Breast epithelium (tissue), 4 donors: ENCODE data around the gene GRIP2. TPM values are rescaled to one million over a fixed set of nuclear protein-coding genes. Genes with fewer than 3 reads are reported as not detected.

Experiments
- DNase-seq, 2 donors: peaks; one replicate each; pipeline ENCODE4 v3.0.0-alpha.2; 2019; ENCODE audit warnings: low spot score in 2 of 2
- H3K27ac ChIP-seq, 2 donors: fragments of 200-600 bp; sonication (generic) in 1 of 2; one replicate each; pipeline ENCODE4 v1.5.1; 2016 to 2019; ENCODE audit warnings: mild to moderate bottlenecking in 1 of 2
- H3K27me3 ChIP-seq, 2 donors: fragments of 200-600 bp; sonication (generic) in 1 of 2; one replicate each; pipeline versions ENCODE4 v1.5.1 to v1.6.0; 2017 to 2019; ENCODE audit warnings: control low read depth in 1 of 2, mild to moderate bottlenecking in 1 of 2
- H3K36me3 ChIP-seq: fragments of 200-600 bp; one replicate; pipeline ENCODE4 v1.5.1; 2019
- H3K4me1 ChIP-seq, 2 donors: fragments of 200-600 bp; sonication (generic); one replicate each; pipeline ENCODE4 v1.5.1; 2016 to 2019; ENCODE audit warnings: control low read depth in 1 of 2
- H3K4me3 ChIP-seq, 3 donors: fragments of 200-600 bp; sonication (generic); 1 replicate in 2 of 3; 2 replicates in 1 of 3; pipeline ENCODE4 v1.5.1; 2016 to 2019; ENCODE audit warnings: mild to moderate bottlenecking in 3 of 3, moderate library complexity in 2 of 3
- H3K9me3 ChIP-seq, 2 donors: fragments of 200-600 bp; sonication (generic) in 1 of 2; one replicate each; pipeline ENCODE4 v1.5.1; 2016 to 2019; ENCODE audit warnings: control low read depth in 1 of 2
- POLR2A ChIP-seq: fragments of 450-650 bp; IDR thresholded peaks from one replicate; pipeline ENCODE4 v1.6.1; 2016; ENCODE audit warnings: antibody characterized with exemption, mild to moderate bottlenecking, moderate library complexity
- POLR2AphosphoS5 ChIP-seq, 3 donors: sonication (generic); formaldehyde crosslinking; IDR thresholded peaks; one replicate each; pipeline ENCODE4 v1.6.1; 2017; ENCODE audit warnings: antibody characterized with exemption in 3 of 3
- intact Hi-C: fragments of 100-400 bp; cut with DNase I; formaldehyde crosslinking; loops from one replicate; pipeline ENCODE4 v1.15.1; 2023; ENCODE audit warnings: low total_unique reads
- total RNA-seq, 3 donors: library from RNA; depleted of rRNA; stranded (reverse); fragments of >200 nt; gene quantifications; one replicate each; pipeline ENCODE4 v1.1.0, GENCODE V29; 2016
- TF ChIP-seq, protein P1 (sequence below), 3 donors: fragments of 450-650 bp; IDR thresholded peaks; one replicate each; pipeline ENCODE4 v1.5.1; 2016 to 2017; ENCODE audit warnings: antibody characterized with exemption in 3 of 3, mild to moderate bottlenecking in 3 of 3, moderate library complexity in 3 of 3

GRIP2 gene
- total RNA-seq, 3 donors from 2014 or later, result 0.16 to 0.88 (median 0.33) TPM

DNA sequence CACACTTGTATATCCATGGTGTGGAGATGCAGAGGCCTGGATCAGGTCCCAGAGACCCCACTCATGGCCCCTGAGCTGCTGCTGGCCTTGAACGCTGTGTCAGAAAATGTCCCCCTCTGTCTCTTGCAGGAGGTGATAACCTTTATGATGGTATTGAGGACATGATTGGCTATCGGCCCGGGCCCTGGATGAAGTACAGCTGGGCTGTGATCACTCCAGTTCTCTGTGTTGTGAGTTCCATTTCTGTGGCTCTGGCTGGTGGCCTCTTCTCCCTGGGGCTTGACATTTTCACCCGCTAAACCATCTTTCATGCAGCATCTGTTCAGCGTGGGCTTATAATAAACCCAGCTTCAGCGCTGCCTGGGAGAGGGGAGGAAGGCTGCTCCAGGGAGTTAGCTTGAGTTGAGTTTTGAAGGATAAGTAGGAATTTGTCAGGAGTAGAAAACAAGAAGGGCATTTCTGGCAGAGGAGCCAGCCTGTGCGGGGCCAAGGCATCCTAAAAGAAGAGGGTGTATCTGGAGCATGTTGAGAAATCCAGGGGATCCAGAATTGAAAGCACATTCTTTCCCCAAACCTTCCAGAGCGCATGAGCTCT, 61.1 kb downstream of the GRIP2 start:
- H3K4me1 ChIP-seq, result peaks cover 0 to 4% of the 10 kb centered on the region in 2 donors
- H3K36me3 ChIP-seq, result peaks cover 2% of the 10 kb centered on the region
- no peaks in the 10 kb centered on the region for H3K27me3 ChIP-seq
- intact Hi-C loops, result no loop called here
- TF ChIP-seq, protein P1, sequence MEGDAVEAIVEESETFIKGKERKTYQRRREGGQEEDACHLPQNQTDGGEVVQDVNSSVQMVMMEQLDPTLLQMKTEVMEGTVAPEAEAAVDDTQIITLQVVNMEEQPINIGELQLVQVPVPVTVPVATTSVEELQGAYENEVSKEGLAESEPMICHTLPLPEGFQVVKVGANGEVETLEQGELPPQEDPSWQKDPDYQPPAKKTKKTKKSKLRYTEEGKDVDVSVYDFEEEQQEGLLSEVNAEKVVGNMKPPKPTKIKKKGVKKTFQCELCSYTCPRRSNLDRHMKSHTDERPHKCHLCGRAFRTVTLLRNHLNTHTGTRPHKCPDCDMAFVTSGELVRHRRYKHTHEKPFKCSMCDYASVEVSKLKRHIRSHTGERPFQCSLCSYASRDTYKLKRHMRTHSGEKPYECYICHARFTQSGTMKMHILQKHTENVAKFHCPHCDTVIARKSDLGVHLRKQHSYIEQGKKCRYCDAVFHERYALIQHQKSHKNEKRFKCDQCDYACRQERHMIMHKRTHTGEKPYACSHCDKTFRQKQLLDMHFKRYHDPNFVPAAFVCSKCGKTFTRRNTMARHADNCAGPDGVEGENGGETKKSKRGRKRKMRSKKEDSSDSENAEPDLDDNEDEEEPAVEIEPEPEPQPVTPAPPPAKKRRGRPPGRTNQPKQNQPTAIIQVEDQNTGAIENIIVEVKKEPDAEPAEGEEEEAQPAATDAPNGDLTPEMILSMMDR (IDR thresholded peaks at IDR 0.05), result no peak
- TF ChIP-seq POLR2AphosphoS5 (IDR thresholded peaks at IDR 0.05) (no peak), POLR2A (no peak)
- no peaks in the 10 kb centered on the region for H3K9me3 ChIP-seq
- H3K27ac ChIP-seq, result no peak overlapping the region
- H3K4me3 ChIP-seq, result no peak overlapping the region
- no peak for DNase-seq

DNA sequence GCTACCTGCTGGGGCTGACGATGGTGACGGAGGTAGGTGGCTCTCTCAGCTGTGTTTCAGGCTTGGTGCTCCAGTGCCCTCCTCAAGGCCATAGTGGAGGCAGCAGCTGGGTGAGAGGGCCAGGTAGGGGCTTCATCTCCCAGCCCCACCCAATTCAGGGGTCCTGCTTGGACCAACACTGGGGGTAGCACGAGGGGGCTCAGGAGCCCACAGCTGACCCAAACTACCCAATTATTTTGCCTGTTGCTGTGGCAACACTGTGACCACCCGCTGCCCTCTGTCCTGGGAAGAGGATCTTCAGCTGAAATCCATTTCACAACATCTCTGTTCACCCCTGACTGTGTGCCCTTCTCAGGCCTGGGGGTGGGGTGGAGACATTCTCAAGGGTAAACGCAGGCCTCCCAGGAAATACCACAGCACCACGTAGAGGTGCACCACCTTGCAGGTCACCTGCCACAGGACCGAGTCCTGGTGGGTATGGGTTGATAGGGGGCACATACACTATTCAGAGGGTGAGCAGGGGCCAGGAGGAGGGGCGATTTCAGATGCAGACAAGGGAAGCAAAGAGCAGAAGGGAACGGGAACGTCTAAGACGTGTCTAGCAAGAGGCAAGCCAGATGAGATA, 62.7 kb downstream of the GRIP2 start:
- H3K9me3 ChIP-seq, result no peaks in the 10 kb centered on the region
- H3K27ac ChIP-seq, result no peak overlapping the region
- no peak overlapping the region for H3K4me3 ChIP-seq
- H3K27me3 ChIP-seq, result no peaks in the 10 kb centered on the region
- peaks cover 0 to 4% of the 10 kb centered on the region in 2 donors for H3K4me1 ChIP-seq
- DNase-seq, result no peak
- intact Hi-C loops, result no loop called here
- no peak for TF ChIP-seq POLR2AphosphoS5 (IDR thresholded peaks at IDR 0.05)
- peaks cover 3% of the 10 kb centered on the region for H3K36me3 ChIP-seq

DNA sequence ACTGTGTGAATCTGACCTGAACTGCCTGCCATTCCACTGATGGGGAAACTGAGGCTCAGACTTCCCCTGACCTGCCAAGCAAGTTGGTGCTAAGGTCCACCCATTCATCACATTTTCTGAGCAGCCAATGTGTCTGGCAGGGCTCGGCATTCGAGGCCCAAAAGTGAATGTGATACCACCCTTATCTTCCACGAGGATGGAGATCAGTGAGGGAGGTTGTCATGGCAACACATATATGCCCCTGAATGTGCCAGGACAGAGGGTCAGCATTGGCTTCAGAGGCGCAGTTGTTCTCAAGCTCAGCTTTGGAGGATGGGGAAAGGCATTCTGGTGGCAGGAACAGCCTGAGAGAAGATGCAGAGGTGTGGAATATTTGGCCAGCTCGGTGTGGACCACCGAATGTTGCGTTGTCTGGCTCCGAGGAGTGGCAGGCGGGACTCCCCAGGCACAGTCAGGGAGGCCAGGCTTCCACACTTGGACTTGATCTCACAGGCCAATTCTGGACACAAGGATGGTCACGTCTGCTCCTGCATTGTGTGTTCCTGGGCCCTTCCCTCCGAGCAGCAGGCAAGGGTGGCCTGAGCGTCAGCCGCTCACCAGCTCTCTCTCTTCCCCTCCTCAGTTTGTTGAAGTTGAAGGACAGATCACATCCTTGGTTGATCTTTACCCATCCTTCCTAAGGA, 63.4 kb downstream of the GRIP2 start:
- H3K4me1 ChIP-seq, result peaks cover 0 to 2% of the 10 kb centered on the region in 2 donors

DNA sequence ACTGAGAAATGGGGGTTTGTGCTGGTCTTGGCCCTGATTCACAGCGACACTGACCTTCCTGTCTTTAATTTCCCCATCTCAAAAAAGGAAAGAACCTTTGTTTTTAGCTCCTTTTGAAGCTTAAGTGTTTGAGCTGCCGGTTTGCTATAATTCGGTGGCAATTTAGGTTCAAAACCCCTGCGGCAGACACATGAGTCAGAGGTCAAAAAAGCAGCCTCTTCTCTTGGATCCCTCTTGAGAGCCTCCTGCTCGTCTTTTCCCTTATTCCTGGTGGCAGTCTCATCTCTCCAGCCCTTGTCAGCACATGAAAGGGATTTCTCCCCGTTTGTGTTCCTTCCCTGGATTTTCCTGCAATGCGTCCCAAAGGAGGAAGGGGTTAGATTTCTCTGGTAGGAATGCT, 64.5 kb downstream of the GRIP2 start:
- Histone ChIP-seq H3K9me3 (no peaks in the 10 kb centered on the region), H3K27ac (no peak overlapping the region), H3K36me3 (peaks cover 3% of the 10 kb centered on the region), H3K27me3 (no peaks in the 10 kb centered on the region), H3K4me3 (no peak overlapping the region), H3K4me1 (no peaks in the 10 kb centered on the region)
- intact Hi-C loops, result no loop called here
- TF ChIP-seq POLR2AphosphoS5 (IDR thresholded peaks at IDR 0.05) (no peak), POLR2A (no peak)
- TF ChIP-seq, protein P1 (IDR thresholded peaks at IDR 0.05), result no peak
- DNase-seq, result no peak

More for the DNA sequence above, 63.4 kb downstream of the GRIP2 start:
- peaks cover 3% of the 10 kb centered on the region for H3K36me3 ChIP-seq
- TF ChIP-seq POLR2AphosphoS5 (IDR thresholded peaks at IDR 0.05), result no peak
- no peak for TF ChIP-seq POLR2A
- TF ChIP-seq, protein P1 (IDR thresholded peaks at IDR 0.05), result no peak
- no peak overlapping the region for H3K4me3 ChIP-seq
- intact Hi-C loops, result no loop called here
- no peak overlapping the region for H3K27ac ChIP-seq
- no peaks in the 10 kb centered on the region for H3K9me3 ChIP-seq
- H3K27me3 ChIP-seq, result no peaks in the 10 kb centered on the region
- DNase-seq, result no peak

DNA sequence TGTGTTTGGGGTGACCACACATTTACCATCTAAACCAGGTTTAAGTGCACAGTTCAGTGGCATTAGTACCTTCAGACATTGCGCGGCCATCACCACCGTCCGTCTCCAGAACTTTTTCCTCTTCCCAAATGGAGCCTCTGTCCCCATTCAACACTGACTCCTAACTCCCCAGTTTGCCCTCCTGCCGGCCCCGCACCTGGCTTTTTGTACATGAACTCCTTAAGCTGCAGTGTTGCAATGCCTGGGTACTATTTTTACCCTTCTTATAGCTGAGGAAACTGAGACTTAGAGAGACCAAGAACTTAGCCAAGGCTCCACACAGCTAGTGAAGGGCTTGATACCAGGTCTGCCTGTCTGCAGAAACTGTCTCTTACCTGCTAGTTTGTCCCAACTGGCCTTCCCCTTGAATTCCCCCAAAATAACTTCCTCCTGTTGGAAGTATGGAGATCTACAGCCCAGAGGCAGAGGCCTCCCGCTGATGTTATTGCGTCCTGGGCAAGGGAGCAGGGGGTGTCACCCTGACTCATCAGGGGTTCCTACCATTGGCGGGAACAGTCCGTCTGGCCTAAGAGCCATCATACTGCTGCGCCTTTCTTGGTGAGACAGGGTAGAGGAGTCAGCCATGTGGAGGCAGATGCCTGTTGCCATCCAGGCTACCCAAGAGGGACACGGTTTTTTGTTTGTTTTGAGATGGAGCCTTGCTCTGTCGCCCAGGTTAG, 65.6 kb downstream of the GRIP2 start:
- Histone ChIP-seq H3K27me3 (no peaks in the 10 kb centered on the region), H3K4me1 (no peaks in the 10 kb centered on the region), H3K9me3 (no peaks in the 10 kb centered on the region), H3K4me3 (no peak overlapping the region), H3K36me3 (peaks cover 3% of the 10 kb centered on the region), H3K27ac (no peak overlapping the region)
- intact Hi-C loops, result no loop called here
- no peak for DNase-seq
- TF ChIP-seq POLR2A (no peak), POLR2AphosphoS5 (IDR thresholded peaks at IDR 0.05) (no peak)
- TF ChIP-seq, protein P1 (IDR thresholded peaks at IDR 0.05), result no peak
